ENCODE results near the gene TNFAIP8L2.
A peak's percentile ranks its signal among the peaks of the same experiment; 100 is the strongest.

DNA sequence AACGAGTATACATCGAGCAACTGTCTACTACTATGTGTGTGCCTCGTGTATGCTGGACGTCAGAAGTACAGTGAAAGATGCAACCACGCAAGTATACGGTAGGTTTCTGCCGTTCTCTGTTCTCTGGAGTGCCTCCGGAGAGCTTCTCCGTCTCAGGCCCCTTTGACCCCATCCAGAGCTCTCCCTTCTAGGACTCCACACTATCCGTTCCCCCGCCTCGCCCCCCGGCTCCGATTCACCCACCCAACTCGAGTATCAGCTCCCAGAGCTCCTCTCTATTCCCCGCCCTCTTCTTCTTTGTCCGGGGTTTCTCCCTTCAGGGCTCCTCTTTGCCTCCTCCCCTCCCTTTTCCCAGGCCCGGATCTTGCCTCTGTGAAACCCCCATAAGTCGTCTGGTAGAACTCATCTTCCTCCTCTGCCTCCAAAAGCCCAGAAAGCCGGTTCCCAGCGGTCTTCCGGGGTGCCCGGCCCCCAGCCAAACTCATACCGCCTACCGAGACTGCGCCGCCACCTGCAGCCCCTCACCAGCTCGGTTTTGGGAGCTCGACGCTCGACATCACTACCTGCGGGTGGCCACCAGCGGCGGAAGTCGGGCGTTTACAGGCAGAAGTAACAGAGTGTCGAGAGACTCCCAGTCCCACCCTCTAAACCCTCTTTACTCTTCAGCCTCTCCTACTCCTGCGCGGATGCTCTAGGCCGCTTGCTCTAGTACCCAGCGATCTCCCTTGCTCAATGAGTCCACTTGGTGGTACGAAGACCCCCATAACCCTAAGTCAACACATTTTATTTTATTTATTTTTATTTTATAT, 33.4 kb downstream of the TNFAIP8L2 start, which contains the start of gene VPS72:
- TF ChIP-seq EZH2 (IDR thresholded peaks at IDR 0.05) (peak; percentile 29), EZH2phosphoT487 (IDR thresholded peaks at IDR 0.05) (no peak)
- TF ChIP-seq, protein P1, sequence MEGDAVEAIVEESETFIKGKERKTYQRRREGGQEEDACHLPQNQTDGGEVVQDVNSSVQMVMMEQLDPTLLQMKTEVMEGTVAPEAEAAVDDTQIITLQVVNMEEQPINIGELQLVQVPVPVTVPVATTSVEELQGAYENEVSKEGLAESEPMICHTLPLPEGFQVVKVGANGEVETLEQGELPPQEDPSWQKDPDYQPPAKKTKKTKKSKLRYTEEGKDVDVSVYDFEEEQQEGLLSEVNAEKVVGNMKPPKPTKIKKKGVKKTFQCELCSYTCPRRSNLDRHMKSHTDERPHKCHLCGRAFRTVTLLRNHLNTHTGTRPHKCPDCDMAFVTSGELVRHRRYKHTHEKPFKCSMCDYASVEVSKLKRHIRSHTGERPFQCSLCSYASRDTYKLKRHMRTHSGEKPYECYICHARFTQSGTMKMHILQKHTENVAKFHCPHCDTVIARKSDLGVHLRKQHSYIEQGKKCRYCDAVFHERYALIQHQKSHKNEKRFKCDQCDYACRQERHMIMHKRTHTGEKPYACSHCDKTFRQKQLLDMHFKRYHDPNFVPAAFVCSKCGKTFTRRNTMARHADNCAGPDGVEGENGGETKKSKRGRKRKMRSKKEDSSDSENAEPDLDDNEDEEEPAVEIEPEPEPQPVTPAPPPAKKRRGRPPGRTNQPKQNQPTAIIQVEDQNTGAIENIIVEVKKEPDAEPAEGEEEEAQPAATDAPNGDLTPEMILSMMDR (IDR thresholded peaks at IDR 0.05) = no peak

All from neural progenitor cell (in vitro differentiated cells).